GM06990 (cell line): ENCODE measurements around the gene RASSF1.
A peak's percentile ranks its signal among the peaks of the same experiment; 100 is the strongest.

ENCODE experiments used
- DNase-seq: peaks from one replicate; pipeline ENCODE4 v3.0.0-alpha.2; 2011; ENCODE audit not compliant: insufficient read length; ENCODE audit errors: extremely low read depth
- H3K27me3 ChIP-seq: replicated peaks from 2 replicates; pipeline ENCODE4 v1.6.0; 2011; ENCODE audit warnings: low read length; ENCODE audit not compliant: control insufficient read depth, insufficient read depth
- H3K36me3 ChIP-seq: 2 replicates; pipeline ENCODE4 v1.5.1; 2011; ENCODE audit warnings: low read length; ENCODE audit not compliant: control insufficient read depth, insufficient read depth
- H3K4me3 ChIP-seq: replicated peaks from 2 replicates; pipeline ENCODE4 v1.5.1; 2011; ENCODE audit warnings: low read depth, mild to moderate bottlenecking, control low read depth, low read length
- TF ChIP-seq, protein P1 (sequence below): IDR thresholded peaks from 2 replicates; pipeline ENCODE4 v1.5.1; 2011; ENCODE audit warnings: low read length, control low read depth, mild to moderate bottlenecking, inconsistent platforms; ENCODE audit not compliant: insufficient read depth, poor library complexity, severe bottlenecking

The RASSF1 gene

DNA sequence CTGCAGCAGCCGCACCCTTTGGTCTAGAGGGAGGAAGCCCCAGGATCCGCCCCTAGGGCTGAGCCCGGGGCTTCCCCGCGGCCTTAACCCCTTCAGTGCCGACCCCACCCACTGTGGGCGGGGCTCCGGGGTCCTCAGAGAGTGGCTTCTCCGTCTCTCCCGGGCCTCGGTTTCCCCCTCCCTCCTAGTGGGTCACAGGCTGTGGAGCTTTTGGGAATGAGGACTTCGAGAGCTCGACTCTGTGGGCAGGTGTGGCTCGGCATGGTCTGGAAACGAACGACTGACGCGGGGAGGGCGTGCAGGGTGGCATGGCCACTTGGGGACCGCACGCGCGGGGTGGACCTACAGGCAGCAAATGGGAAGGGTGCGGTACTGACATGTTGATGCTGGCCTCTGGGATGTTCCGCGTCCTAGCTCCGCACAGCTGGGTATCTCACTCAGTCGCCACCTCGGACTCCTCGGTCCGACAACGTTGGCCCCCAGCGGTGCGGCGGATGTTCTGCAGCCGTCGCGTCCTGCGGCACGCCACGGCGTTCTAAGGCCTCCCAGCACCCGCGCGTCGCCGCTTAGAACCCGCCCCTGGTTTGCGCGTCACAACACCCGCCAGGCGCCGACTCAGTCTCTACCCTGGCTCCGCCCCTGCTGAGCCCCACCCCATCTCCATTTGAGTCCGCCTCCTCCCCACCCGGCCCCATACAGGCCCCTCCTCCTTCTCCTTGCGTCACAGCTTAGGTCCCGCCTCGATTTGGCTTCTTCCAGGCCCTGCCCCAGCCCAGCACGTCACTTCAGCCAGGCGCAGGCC, 41.6 kb downstream of the RASSF1 start, which contains the start of the genes HYAL3 and NAA80:
Gene HYAL3 (minus strand): TSS at position 570 of the 802 bp plus-strand sequence. CDS start 3,803 bp downstream, outside the sequence.
Gene NAA80 (minus strand): TSS at position 570 of the 802 bp plus-strand sequence. CDS start 1,942 bp downstream, outside the sequence.
- Histone ChIP-seq H3K27me3 (no peaks in the 10 kb centered on the region), H3K36me3 (no peaks in the 10 kb centered on the region), H3K4me3 (peak within 1 kb of the TSS; percentile 76)
- DNase-seq = peak; percentile 99
- TF ChIP-seq, protein P1, sequence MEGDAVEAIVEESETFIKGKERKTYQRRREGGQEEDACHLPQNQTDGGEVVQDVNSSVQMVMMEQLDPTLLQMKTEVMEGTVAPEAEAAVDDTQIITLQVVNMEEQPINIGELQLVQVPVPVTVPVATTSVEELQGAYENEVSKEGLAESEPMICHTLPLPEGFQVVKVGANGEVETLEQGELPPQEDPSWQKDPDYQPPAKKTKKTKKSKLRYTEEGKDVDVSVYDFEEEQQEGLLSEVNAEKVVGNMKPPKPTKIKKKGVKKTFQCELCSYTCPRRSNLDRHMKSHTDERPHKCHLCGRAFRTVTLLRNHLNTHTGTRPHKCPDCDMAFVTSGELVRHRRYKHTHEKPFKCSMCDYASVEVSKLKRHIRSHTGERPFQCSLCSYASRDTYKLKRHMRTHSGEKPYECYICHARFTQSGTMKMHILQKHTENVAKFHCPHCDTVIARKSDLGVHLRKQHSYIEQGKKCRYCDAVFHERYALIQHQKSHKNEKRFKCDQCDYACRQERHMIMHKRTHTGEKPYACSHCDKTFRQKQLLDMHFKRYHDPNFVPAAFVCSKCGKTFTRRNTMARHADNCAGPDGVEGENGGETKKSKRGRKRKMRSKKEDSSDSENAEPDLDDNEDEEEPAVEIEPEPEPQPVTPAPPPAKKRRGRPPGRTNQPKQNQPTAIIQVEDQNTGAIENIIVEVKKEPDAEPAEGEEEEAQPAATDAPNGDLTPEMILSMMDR = peak; percentile 34

DNA sequence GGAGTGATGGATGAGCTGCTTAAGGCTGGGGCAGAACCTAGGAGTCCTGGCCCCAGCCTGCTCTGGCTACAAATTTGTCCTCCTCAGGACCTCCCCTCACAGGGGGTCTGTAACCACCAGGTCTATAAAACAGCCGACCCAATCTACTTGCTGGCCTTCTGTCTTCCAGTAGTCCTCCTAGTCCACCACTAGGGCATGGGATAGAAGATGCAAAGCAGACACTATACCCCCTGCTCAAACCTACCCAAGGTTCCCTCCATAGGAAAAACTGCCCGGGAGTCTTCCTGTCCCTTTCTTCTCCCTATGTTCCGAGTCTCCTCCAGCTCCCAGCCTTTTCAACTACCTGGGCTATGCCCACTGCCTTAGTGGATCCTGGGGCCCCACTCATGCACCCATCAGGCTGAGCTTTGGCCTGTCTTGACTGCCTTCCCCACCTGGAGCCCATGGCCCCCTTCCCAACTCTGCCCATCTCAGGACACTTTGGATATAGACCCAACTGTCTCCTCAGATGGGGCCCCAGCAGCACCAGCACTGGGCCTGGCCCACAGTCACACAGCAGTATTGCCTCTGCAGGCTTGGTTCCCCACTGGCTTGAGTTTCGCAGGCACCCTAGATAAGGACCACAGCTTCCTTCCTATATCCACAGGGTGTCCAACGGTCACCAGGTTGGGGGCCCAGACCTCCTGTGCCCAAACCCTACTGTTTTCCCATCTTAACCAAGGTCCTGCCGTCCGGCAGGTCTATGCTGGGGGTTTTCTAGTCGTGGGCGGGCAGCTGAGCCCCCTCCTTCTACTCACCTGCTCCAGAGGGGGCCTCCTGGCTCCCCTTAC, 42.5 kb downstream of the RASSF1 start:
- TF ChIP-seq, protein P1 = no peak

DNA sequence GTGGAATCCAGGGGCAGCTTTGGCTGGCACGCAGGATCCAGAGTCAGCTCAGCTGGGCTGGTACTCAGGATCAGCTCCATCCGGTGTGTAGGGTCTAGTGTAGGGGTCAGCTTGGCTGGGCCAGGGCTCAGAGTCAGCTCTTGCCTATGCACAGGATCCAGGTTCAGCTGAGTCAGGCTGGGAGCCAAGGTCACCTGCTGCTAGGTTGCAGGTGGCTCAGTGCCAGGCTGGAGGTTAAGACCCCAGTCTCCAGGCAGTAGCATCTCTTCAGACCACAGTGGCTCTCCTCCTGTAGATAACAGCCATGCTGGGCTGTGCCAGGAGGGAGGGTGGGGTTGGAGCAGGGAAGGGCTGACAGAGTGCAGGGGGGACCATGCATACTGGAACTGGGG, 43.3 kb downstream of the RASSF1 start:
- no peak overlapping the region for H3K4me3 ChIP-seq
- no peaks in the 10 kb centered on the region for H3K27me3 ChIP-seq
- no peaks in the 10 kb centered on the region for H3K36me3 ChIP-seq
- TF ChIP-seq, protein P1 = no peak
- DNase-seq = no peak

More for the DNA sequence above, 42.5 kb downstream of the RASSF1 start:
- Histone ChIP-seq H3K4me3 (peak overlapping the region; percentile 76), H3K36me3 (no peaks in the 10 kb centered on the region), H3K27me3 (no peaks in the 10 kb centered on the region)
- DNase-seq = no peak

DNA sequence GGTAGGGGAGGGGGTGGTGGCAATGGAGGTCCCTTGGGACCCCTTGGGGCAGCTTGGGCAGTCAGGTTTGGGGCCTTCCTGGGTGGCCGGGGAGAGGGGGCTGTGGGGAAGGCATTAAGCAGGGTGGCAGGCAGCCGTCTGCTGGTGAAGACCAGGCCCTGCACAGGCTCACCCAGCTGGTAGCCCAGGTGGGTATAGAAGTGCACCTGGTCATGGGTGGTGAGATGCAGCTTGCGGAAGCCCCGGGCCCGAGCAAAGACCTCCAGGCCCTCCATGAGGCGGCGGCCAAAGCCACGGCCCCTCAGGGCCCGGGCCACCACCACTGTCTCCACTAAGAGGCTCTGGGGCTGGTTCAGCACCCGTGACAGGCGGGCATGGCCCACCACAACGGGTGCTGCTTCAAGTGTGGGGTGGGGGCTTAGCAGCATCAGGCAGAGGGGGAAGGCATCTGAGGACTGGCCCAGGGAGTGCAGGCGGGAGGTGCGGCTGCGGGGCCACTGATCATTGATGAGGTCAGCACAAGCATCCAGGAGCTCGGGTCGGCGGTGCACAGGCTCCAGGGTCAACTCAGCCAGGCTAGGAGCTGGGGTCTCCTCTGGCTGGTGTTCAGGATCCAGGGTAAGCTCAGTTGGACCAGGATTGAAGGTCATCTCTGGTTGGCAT, 43.8 kb downstream of the RASSF1 start:
- TF ChIP-seq, protein P1 = no peak
- Histone ChIP-seq H3K27me3 (no peaks in the 10 kb centered on the region), H3K36me3 (no peaks in the 10 kb centered on the region), H3K4me3 (no peak overlapping the region)
- no peak for DNase-seq

DNA sequence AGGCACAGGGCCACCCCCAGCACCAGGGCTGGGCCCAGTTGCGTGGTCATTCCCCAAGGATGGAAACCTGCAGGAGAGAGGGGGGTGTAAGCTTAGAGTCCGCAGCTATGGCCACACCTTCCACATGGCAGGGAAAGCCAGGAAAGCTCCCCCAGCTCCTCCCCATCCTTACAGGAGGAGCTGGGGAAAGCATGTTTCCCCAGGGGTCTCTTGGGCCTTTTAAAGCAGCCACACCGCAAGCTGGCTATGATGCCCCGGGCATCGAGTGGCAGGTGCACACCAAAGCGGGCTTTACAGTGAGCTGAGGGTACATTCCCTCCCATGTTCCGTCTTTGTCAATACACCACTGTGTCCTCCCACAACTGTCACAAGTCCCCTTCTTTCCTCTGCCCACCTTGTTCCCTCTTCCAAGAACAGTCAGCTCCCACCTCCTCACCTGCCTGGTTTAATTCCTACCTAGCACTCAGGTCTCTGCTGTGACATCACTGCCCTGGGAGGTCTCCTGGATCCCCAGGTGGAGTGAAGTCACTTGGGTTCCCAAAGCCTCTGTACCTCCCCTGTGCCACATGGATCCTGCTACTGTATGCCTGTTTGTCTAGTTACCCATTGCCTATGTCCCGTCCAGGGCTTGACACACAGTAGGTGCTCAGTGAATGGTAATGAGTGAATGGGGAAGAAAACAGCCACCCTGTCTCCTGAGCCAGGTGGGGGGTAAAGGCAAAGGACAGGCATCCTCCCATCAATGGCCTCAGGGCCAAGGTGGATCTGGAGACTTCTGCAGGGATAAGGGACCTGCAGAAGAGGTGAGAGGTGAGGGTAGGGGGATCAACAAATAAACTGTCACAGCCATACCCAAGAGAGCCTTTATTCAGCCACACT, 44.8 kb downstream of the RASSF1 start:
- TF ChIP-seq, protein P1 = no peak

More for the DNA sequence above, 44.8 kb downstream of the RASSF1 start:
- no peak for DNase-seq
- no peaks in the 10 kb centered on the region for H3K36me3 ChIP-seq
- no peak overlapping the region for H3K4me3 ChIP-seq
- no peaks in the 10 kb centered on the region for H3K27me3 ChIP-seq
